ENCODE data around the gene TNFRSF4. TPM values are rescaled to one million over a fixed set of nuclear protein-coding genes. Genes with fewer than 3 reads are reported as not detected.

The TNFRSF4 gene
- total RNA-seq, 2 experiments from 2014 or later, result 1.1 TPM; not detected in 1

DNA sequence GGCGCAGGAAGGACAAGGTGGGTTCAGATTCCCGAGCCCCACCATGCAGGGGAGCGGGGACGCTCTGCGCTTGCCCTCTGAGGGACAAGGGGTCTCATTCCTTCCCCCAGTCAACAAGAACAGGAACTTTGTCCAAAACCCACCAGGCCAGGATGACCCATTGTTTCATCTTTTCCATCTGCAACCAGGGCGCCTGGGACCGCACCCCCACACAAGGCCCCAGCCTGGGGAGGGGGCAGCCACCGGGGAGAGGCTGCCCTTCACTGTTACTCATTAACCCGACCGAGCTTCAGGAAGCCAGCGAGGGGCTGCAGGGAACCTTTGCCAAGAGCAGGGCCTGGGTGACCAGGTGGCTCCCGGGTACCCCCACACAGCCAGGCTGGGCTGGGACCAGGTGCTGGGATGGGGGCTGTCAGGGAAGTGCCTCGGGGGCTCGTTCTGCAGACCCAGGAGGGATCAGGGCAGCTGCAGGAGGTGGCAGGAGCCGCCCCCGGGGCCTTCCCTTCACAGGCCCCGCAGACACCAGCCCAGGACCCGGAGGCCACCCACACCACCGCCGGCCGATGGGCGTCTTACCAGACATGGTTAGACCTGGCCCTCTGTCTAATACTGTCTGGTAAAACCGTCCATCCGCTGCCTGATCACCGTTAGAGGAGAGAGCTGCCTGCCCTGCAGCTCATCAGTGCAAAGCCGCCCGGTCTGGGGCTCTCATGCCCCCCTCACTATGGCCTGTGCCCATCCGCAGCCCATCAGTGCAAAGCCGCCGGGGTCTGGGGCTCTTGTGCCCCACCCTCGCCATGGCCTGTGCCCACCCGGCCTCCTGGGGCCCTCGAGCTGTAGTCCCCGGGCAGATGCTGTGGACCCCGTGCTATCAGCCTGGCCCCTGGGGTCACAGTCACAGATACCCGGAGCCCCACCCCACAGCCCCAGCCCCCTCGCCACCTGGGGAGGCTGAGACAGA lies 45.2 kb downstream of the TNFRSF4 start:
- BruUV-seq (replicated peaks), result no TSS peak
- no peaks in the 10 kb centered on the region for H3K4me1 ChIP-seq (ENCODE audit: insufficient read depth, low read length, poor library complexity, severe bottlenecking)
- H3K79me2 ChIP-seq (ENCODE audit: insufficient read depth, low read depth, low read length), result no peaks in the 10 kb centered on the region
- no peaks in the 10 kb centered on the region for H3K36me3 ChIP-seq (ENCODE audit: insufficient read depth, low read length)
- TF ChIP-seq, protein P1, sequence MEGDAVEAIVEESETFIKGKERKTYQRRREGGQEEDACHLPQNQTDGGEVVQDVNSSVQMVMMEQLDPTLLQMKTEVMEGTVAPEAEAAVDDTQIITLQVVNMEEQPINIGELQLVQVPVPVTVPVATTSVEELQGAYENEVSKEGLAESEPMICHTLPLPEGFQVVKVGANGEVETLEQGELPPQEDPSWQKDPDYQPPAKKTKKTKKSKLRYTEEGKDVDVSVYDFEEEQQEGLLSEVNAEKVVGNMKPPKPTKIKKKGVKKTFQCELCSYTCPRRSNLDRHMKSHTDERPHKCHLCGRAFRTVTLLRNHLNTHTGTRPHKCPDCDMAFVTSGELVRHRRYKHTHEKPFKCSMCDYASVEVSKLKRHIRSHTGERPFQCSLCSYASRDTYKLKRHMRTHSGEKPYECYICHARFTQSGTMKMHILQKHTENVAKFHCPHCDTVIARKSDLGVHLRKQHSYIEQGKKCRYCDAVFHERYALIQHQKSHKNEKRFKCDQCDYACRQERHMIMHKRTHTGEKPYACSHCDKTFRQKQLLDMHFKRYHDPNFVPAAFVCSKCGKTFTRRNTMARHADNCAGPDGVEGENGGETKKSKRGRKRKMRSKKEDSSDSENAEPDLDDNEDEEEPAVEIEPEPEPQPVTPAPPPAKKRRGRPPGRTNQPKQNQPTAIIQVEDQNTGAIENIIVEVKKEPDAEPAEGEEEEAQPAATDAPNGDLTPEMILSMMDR (conservative IDR thresholded peaks at IDR 0.05; ENCODE audit: low read length), result no peak
- TF ChIP-seq EZH2phosphoT487 (IDR thresholded peaks at IDR 0.05; ENCODE audit: borderline replicate concordance, low read depth, low read length), result no peak
- intact Hi-C loops (cut with micrococcal nuclease; ENCODE audit: unreplicated experiment), result no loop called here
- no peaks in the 10 kb centered on the region for H3K9me3 ChIP-seq (ENCODE audit: low read length)
- no peaks in the 10 kb centered on the region for H3K9me2 ChIP-seq (ENCODE audit: insufficient read depth, low read length)
- no peak overlapping the region for H2AFZ ChIP-seq (ENCODE audit: low read length)
- H3K4me3 ChIP-seq (ENCODE audit: low read depth, low read length, poor library complexity, severe bottlenecking), result no peak overlapping the region
- no peak for DNase-seq (ENCODE audit: low spot score)
- no peak overlapping the region for H3K4me2 ChIP-seq (ENCODE audit: low read length)
- POLR2A ChIA-PET, result no interaction called here
- CTCF ChIA-PET (ENCODE audit: unreplicated experiment), result no interaction called here
- H3K27ac ChIP-seq (ENCODE audit: low read depth, low read length, poor library complexity, severe bottlenecking), result no peak overlapping the region
- H4K20me1 ChIP-seq (ENCODE audit: insufficient read depth, low read length), result no peaks in the 10 kb centered on the region

DNA sequence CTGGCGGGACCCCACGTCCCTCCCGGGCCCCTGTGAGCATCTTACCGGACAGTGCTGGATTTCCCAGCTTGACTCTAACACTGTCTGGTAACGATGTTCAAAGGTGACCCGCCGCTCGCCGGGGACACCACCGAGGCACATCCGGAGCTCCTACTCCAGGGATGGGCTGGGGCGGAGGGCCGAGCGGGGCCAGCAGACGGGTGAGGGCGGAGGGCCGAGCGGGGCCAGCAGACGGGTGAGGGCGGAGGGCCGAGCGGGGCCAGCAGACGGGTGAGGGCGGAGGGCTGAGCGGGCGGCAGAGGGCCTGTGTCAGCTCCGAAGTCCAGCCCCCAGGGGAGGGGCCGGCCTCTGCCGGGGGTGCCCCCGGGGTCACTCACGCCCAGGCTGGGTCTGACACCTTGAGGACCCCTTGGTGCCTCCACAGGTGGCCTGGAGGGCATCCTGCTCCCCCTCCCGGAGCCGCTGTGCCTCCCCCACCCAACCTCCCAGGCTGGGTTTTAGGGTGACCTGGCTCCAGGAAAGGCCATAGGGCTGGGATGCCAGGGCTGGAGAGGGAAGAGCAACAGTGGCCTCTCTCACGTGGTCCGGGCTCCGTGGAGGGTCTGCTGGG lies 46.0 kb downstream of the TNFRSF4 start:
- no peak overlapping the region for H3K4me2 ChIP-seq (ENCODE audit: low read length)
- H2AFZ ChIP-seq (ENCODE audit: low read length), result no peak overlapping the region
- intact Hi-C loops (cut with micrococcal nuclease; ENCODE audit: unreplicated experiment), result no loop called here
- H3K4me3 ChIP-seq (ENCODE audit: low read depth, low read length, poor library complexity, severe bottlenecking), result no peak overlapping the region
- H3K27ac ChIP-seq (ENCODE audit: low read depth, low read length, poor library complexity, severe bottlenecking), result no peak overlapping the region
- ChIA-PET CTCF (ENCODE audit: unreplicated experiment) (no interaction called here), POLR2A (no interaction called here)
- no peak for DNase-seq (ENCODE audit: low spot score)
- H3K9me2 ChIP-seq (ENCODE audit: insufficient read depth, low read length), result no peaks in the 10 kb centered on the region
- no peaks in the 10 kb centered on the region for H3K9me3 ChIP-seq (ENCODE audit: low read length)
- H3K4me1 ChIP-seq (ENCODE audit: insufficient read depth, low read length, poor library complexity, severe bottlenecking), result no peaks in the 10 kb centered on the region
- H3K36me3 ChIP-seq (ENCODE audit: insufficient read depth, low read length), result no peaks in the 10 kb centered on the region
- BruUV-seq (replicated peaks), result no TSS peak
- TF ChIP-seq, protein P1 (conservative IDR thresholded peaks at IDR 0.05; ENCODE audit: low read length), result no peak
- no peaks in the 10 kb centered on the region for H3K79me2 ChIP-seq (ENCODE audit: insufficient read depth, low read depth, low read length)
- no peaks in the 10 kb centered on the region for H4K20me1 ChIP-seq (ENCODE audit: insufficient read depth, low read length)

DNA sequence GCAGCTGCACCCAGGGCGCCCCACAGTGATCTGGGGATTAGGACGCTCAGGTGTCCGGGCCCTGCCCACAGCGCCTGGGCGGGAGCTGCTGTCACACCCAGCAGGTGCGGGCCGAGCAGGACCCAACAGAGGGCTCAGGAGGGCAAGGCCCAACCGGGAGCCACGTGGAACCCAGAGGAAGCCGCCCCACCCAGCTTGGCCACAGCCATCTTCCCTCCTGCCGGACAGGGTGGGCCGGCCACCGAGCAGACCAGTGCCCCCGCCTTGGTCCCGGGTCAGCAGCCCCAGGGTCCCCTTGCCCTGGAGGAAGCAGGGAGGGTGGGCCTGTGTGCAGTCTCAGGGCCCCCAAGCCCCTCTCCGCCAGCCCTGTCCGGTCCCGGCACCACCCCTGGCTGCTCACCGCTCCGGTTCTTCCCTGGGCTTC lies 46.5 kb downstream of the TNFRSF4 start:
- H3K4me1 ChIP-seq (ENCODE audit: insufficient read depth, low read length, poor library complexity, severe bottlenecking), result no peaks in the 10 kb centered on the region
- H3K9me2 ChIP-seq (ENCODE audit: insufficient read depth, low read length), result no peaks in the 10 kb centered on the region
- TF ChIP-seq, protein P1 (conservative IDR thresholded peaks at IDR 0.05; ENCODE audit: low read length), result no peak
- TF ChIP-seq EZH2phosphoT487 (IDR thresholded peaks at IDR 0.05; ENCODE audit: borderline replicate concordance, low read depth, low read length), result no peak
- no peak for DNase-seq (ENCODE audit: low spot score)
- intact Hi-C loops (cut with micrococcal nuclease; ENCODE audit: unreplicated experiment), result no loop called here
- no peak overlapping the region for H3K4me3 ChIP-seq (ENCODE audit: low read depth, low read length, poor library complexity, severe bottlenecking)
- ChIA-PET CTCF (ENCODE audit: unreplicated experiment) (no interaction called here), POLR2A (no interaction called here)
- no peak overlapping the region for H2AFZ ChIP-seq (ENCODE audit: low read length)
- no peak overlapping the region for H3K4me2 ChIP-seq (ENCODE audit: low read length)
- H3K36me3 ChIP-seq (ENCODE audit: insufficient read depth, low read length), result no peaks in the 10 kb centered on the region
- H4K20me1 ChIP-seq (ENCODE audit: insufficient read depth, low read length), result no peaks in the 10 kb centered on the region
- no peaks in the 10 kb centered on the region for H3K79me2 ChIP-seq (ENCODE audit: insufficient read depth, low read depth, low read length)
- BruUV-seq (replicated peaks), result no TSS peak
- H3K27ac ChIP-seq (ENCODE audit: low read depth, low read length, poor library complexity, severe bottlenecking), result no peak overlapping the region
- H3K9me3 ChIP-seq (ENCODE audit: low read length), result no peaks in the 10 kb centered on the region

All from OCI-LY7 (cell line).